ENCODE data around the gene MARF1. TPM values are rescaled to one million over a fixed set of nuclear protein-coding genes. Genes with fewer than 3 reads are reported as not detected.

Gene MARF1
- total RNA-seq, 1 experiment from 2014 or later, result 51.5 TPM

GRCh38 chr16:15604460-15605440 lies 38.2 kb downstream of the MARF1 start:
- no peak for TF ChIP-seq TCF7L2 (IDR thresholded peaks at IDR 0.05; ENCODE audit: low read depth, low read length)
- TF ChIP-seq, protein P1, sequence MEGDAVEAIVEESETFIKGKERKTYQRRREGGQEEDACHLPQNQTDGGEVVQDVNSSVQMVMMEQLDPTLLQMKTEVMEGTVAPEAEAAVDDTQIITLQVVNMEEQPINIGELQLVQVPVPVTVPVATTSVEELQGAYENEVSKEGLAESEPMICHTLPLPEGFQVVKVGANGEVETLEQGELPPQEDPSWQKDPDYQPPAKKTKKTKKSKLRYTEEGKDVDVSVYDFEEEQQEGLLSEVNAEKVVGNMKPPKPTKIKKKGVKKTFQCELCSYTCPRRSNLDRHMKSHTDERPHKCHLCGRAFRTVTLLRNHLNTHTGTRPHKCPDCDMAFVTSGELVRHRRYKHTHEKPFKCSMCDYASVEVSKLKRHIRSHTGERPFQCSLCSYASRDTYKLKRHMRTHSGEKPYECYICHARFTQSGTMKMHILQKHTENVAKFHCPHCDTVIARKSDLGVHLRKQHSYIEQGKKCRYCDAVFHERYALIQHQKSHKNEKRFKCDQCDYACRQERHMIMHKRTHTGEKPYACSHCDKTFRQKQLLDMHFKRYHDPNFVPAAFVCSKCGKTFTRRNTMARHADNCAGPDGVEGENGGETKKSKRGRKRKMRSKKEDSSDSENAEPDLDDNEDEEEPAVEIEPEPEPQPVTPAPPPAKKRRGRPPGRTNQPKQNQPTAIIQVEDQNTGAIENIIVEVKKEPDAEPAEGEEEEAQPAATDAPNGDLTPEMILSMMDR (IDR thresholded peaks at IDR 0.05), result no peak
- no peak for TF ChIP-seq REST (IDR thresholded peaks at IDR 0.05; ENCODE audit: insufficient read depth in 1 of 2, low read depth in 2 of 2, low read length in 1 of 2)
- no peak for TF ChIP-seq POLR2AphosphoS5 (IDR thresholded peaks at IDR 0.05; ENCODE audit: low read depth, low read length)
- in situ Hi-C loops (cut with HindIII; ENCODE audit: low pct_unique_long_range_greater_than_20kb, low sequenced_read_pairs), result no loop called here

DNA sequence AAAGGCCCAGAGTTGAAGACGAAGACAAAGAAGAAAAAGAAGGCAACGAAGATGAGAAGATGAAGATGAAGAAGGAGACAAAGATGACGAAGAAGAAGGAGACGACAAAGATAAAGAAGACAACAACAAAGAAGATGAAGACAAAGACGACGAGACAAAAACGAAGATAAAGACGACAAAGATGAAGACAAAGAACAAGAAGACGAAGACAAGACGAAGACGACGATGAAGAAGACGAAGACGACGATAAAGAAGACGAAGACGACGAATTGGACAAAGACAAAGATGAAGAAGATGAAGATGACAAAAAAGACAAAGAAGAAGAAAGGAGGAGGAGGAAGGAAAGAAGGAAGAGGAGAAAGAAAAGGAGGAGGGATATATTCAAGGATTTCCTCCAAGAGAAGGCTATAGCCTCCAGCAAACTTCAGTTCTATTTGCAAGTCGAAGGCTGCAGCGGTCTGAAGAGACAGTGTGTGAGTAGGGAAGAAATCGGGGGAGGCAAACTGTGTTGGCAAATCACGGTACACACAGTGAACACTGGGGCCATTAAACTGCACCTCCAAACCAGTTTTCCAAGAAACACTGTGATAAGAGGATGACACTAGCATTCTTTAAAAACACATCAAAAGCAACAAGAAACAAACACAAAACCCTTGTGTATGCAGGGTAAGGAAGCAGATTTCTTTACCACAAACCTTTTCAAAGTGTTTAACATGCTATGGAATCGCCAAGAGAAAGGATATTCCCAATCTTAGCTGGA lies 40.5 kb downstream of the MARF1 start:
- TF ChIP-seq REST (IDR thresholded peaks at IDR 0.05; ENCODE audit: insufficient read depth in 1 of 2, low read depth in 2 of 2, low read length in 1 of 2) (no peak), TCF7L2 (IDR thresholded peaks at IDR 0.05; ENCODE audit: low read depth, low read length) (no peak), SIN3A (IDR thresholded peaks at IDR 0.05; ENCODE audit: borderline replicate concordance, insufficient read depth, low read depth, low read length) (no peak), POLR2AphosphoS5 (IDR thresholded peaks at IDR 0.05; ENCODE audit: low read depth, low read length) (no peak)
- TF ChIP-seq, protein P1 (IDR thresholded peaks at IDR 0.05), result no peak
- Histone ChIP-seq H3K4me1 (ENCODE audit: control insufficient read depth, insufficient read depth, low read length) (peaks cover 10% of the 10 kb centered on the region; the same call in 1 of the 2 replicates), H3K27me3 (ENCODE audit: control insufficient read depth, insufficient read depth, low read length) (no peaks in the 10 kb centered on the region), H3K9me3 (ENCODE audit: control insufficient read depth, insufficient read depth, low read depth, low read length) (no peaks in the 10 kb centered on the region), H3K27ac (ENCODE audit: low read length) (no peak overlapping the region), H3K4me3 (ENCODE audit: low read depth in 2 of 2, low read length in 2 of 2) (no peak overlapping the region), H3K36me3 (ENCODE audit: control insufficient read depth, insufficient read depth, low read length) (peaks cover 5% of the 10 kb centered on the region; the same call in 1 of the 2 replicates)
- intact Hi-C loops (cut with micrococcal nuclease; ENCODE audit: unreplicated experiment), result no loop called here
- DNase-seq (ENCODE audit: low read depth, low spot score) (no peak), ATAC-seq (no peak)
- ChIA-PET POLR2A (interaction anchor here (0.6 kb wide), 1 partner anchor 53 kb away, joined by 3 read pairs; no protein-coding TSS in a partner anchor), CTCF (no interaction called here)
- in situ Hi-C loops (cut with HindIII; ENCODE audit: low pct_unique_long_range_greater_than_20kb, low sequenced_read_pairs), result no loop called here
- no TSS peak for BruUV-seq (replicated peaks)

More at GRCh38 chr16:15604460-15605440, 38.2 kb downstream of the MARF1 start:
- Histone ChIP-seq H3K9me3 (ENCODE audit: control insufficient read depth, insufficient read depth, low read depth, low read length) (no peaks in the 10 kb centered on the region), H3K36me3 (ENCODE audit: control insufficient read depth, insufficient read depth, low read length) (peaks cover 9% of the 10 kb centered on the region; the same call in 1 of the 2 replicates), H3K4me1 (ENCODE audit: control insufficient read depth, insufficient read depth, low read length) (peaks cover 10% of the 10 kb centered on the region; the same call in 1 of the 2 replicates), H3K27me3 (ENCODE audit: control insufficient read depth, insufficient read depth, low read length) (no peaks in the 10 kb centered on the region), H3K27ac (ENCODE audit: low read length) (peak overlapping the region; percentile 3; the same call in 1 of the 2 replicates), H3K4me3 (ENCODE audit: low read depth in 2 of 2, low read length in 2 of 2) (no peak overlapping the region)
- ATAC-seq, result no peak
- no peak for DNase-seq (ENCODE audit: low read depth, low spot score)
- BruUV-seq (replicated peaks), result no TSS peak
- ChIA-PET CTCF (no interaction called here), POLR2A (interaction anchor here (1.1 kb wide), 1 partner anchor 37 kb away, joined by 4 read pairs; no protein-coding TSS in a partner anchor)
- intact Hi-C loops (cut with micrococcal nuclease; ENCODE audit: unreplicated experiment), result no loop called here
